RWPE1 (cell line): ENCODE measurements around the gene CYTIP.

Source experiments
- CTCF ChIA-PET: fragments of 350-600 bp; sonication (Branson Sonifier 250); formaldehyde crosslinking; extraction: SDS; loops from one replicate; lab custom pipeline; 2021; lab: Yijun Ruan, JAX
- POLR2A ChIA-PET: fragments of 400-600 bp; formaldehyde crosslinking; extraction: SDS; loops from one replicate; lab custom pipeline; 2020; ENCODE audit warnings: antibody characterized with exemption; ENCODE audit not compliant: low non-redundant PET; lab: Yijun Ruan, JAX
- DNase-seq: peaks from one replicate; pipeline ENCODE4 v3.0.0; 2012; ENCODE audit warnings: low spot score
- H3K27ac ChIP-seq: fragments of 450-650 bp; 2 replicates; pipeline ENCODE4 v1.5.1; 2017
- TF ChIP-seq, protein P1 (sequence below): fragments of 450-650 bp; conservative IDR thresholded peaks from 2 replicates; pipeline ENCODE4 v1.5.1; 2017; ENCODE audit warnings: low read depth, mild to moderate bottlenecking

The CYTIP gene

DNA sequence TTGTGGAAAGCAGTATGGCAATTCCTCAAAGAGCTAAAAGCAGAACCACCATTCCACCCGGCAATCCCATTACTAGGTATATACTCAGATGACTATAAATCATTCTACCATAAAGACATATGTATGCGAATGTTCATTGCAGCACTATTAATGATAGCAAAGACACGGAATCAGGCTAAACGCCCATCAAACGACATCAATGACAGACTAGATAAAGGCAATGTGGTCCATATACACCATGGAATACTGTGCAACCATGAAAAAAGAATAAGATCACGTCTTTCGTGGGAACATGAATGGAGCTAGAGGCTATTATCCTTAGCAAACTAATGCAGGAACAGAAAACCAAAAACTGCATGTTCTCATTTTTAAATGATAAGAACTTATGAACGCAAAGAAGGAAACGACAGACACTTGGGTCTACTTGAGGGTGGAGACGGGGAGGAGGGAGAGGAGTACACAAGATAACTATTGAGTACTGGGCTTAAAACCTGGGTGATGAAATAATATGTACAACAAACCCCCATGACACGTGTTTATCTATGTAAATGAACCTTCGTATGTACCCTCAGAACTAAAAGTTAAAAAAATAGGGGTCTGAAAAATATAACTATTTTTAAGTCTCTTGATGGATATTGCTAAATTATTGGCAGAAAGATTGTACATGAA is 32.0 kb upstream of the CYTIP start:
- H3K27ac ChIP-seq, result no peak overlapping the region
- no peak for DNase-seq
- POLR2A ChIA-PET, result no interaction called here
- TF ChIP-seq, protein P1, sequence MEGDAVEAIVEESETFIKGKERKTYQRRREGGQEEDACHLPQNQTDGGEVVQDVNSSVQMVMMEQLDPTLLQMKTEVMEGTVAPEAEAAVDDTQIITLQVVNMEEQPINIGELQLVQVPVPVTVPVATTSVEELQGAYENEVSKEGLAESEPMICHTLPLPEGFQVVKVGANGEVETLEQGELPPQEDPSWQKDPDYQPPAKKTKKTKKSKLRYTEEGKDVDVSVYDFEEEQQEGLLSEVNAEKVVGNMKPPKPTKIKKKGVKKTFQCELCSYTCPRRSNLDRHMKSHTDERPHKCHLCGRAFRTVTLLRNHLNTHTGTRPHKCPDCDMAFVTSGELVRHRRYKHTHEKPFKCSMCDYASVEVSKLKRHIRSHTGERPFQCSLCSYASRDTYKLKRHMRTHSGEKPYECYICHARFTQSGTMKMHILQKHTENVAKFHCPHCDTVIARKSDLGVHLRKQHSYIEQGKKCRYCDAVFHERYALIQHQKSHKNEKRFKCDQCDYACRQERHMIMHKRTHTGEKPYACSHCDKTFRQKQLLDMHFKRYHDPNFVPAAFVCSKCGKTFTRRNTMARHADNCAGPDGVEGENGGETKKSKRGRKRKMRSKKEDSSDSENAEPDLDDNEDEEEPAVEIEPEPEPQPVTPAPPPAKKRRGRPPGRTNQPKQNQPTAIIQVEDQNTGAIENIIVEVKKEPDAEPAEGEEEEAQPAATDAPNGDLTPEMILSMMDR, result no peak
- CTCF ChIA-PET, result no interaction called here

DNA sequence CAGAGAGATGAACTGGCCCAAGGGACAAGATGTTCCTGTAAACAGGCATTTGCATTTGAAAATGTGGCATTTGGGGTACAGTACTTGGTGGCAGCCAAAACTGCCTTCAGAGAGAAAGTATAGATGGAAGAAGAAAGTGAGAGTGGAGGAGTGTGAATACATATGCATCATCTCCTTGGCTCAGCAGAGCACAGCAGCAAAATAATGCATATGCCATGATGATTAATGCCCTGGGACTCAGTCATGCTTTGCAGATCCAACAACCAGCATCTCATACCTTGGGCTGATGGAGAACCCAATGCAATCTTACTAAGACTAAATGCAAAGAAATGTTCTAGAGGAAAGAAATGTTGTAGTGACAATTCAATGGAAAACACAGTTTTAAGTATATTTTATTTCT is 29.7 kb upstream of the CYTIP start:
- POLR2A ChIA-PET, result no interaction called here
- H3K27ac ChIP-seq, result no peak overlapping the region
- TF ChIP-seq, protein P1, result no peak
- DNase-seq, result no peak
- CTCF ChIA-PET, result no interaction called here

DNA sequence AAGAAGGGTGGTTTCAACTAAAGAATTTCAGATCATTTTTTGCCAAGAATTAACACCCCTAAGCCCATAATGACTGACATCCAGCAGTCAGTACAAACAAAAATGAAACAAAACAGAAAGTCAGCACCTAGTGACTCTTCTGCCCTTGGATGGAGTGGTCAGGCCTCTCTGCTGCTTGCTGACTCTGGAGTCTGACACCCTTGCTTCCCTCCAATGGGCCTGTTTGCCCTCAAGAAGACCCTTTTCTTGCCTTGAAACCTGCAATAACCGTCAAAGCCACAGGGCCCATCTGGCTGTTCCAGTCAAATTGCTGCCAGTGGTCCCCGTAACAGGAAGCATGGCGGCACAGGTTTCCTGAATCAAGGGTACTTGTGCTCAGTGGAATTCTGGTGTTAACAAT is 27.2 kb upstream of the CYTIP start:
- CTCF ChIA-PET, result no interaction called here
- TF ChIP-seq, protein P1, result no peak
- no peak for DNase-seq
- no peak overlapping the region for H3K27ac ChIP-seq
- POLR2A ChIA-PET, result no interaction called here

DNA sequence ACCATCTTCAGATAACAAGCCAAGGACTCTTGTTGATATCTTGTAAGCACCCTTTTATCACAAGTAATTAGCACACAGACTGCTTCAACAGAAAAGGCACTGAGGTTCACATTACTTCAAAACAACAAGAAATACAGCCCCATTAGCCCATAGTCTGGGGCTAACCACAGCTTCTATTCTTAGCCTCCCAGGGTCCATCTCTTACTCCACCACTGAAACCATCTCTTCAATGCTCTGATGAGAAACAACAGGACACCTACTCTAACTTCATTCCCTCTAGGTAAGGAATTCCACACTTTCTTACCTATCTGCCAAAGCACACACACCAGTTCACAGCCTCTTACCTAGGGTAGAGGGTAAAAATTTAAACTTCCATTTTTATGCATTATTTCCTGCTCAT is 26.4 kb upstream of the CYTIP start:
- POLR2A ChIA-PET, result no interaction called here
- CTCF ChIA-PET, result no interaction called here
- no peak overlapping the region for H3K27ac ChIP-seq
- DNase-seq, result no peak
- TF ChIP-seq, protein P1, result no peak

DNA sequence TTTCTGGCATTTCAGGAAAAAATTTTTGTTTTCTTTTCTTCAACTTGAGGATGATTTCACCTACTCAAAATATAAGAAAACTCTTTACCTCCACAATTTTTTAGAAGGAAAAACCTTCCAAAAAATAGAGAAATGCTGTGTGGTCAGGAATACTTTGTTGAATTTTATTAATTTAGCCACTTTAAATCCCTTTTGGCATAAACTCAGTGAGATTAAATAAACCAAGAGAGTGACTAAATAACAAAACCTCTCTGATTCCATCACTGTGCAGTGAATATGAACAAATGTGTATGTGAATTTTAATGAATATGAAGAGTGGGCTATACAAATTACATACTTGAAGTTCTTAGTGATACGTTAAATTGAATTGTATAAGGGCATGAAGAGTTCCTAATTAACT is 25.8 kb upstream of the CYTIP start:
- H3K27ac ChIP-seq, result no peak overlapping the region
- DNase-seq, result no peak
- POLR2A ChIA-PET, result no interaction called here
- TF ChIP-seq, protein P1, result no peak
- CTCF ChIA-PET, result no interaction called here

DNA sequence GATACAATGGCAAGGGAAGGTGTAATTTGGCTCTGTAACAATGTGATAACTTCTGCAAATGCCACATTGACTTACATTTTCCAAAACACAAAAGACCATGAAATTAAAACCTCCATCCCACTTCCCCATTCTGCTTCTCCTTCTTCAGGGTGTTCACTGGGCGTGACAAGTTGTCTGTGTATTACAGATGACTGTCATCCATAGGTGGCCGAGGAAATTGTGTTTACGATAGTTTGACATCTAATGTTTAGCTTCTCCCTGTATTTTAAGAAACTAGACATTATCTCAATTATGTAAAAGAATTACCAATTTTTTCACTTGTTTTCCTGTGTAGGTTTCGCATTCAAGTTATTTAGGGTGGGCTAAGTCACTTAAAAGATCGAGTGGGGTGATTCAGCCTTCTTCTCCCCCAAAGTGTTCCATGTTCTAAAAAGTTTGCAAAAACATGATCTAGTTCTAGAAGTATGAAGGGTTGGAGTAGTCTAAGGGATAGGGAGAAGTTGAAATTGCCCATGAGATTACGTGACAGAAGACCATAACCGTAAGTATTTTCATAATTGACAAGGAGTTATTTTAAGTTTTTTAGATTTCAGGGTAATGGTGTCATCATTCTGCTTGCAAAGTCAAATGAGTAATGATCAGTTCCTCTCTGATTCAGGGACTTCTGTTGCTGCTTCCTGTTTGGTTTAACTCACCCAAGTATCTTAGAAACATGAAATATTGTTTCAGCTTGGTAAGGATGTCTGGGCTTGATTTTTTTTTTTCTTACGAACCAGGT is 25.2 kb upstream of the CYTIP start:
- H3K27ac ChIP-seq, result no peak overlapping the region
- ChIA-PET CTCF (no interaction called here), POLR2A (no interaction called here)
- TF ChIP-seq, protein P1, result no peak
- peak; percentile 13 for DNase-seq
